Kidney (tissue), 14 donors: Measurements from ENCODE around the gene ARMC12. TPM values are rescaled to one million over a fixed set of nuclear protein-coding genes. Genes with fewer than 3 reads are reported as not detected.

Experiments
- DNase-seq, 5 donors: peaks; one replicate each; pipeline ENCODE4 v3.0.0-alpha.2; 2013 to 2020
- FAIRE-seq: peaks from 2 replicates; lab custom pipeline; 2012; peaks lifted over from hg19 to GRCh38; lab: Jason Lieb, UNC
- H3K27ac ChIP-seq, 2 donors: one replicate each; pipeline ENCODE4 v1.7.0; 2013; ENCODE audit warnings: low read depth in 2 of 2, low read length in 2 of 2, inconsistent platforms in 1 of 2
- H3K27me3 ChIP-seq: one replicate; pipeline ENCODE4 v1.7.1; 2013; ENCODE audit warnings: low read length, inconsistent platforms; ENCODE audit not compliant: control insufficient read depth, insufficient read depth
- H3K36me3 ChIP-seq, 3 donors: one replicate each; pipeline versions ENCODE4 v1.7.0 to v1.7.1; 2013; ENCODE audit warnings: low read length in 3 of 3, control low read depth in 1 of 3, inconsistent platforms in 1 of 3; ENCODE audit not compliant: insufficient read depth in 3 of 3, control insufficient read depth in 2 of 3
- H3K4me1 ChIP-seq, 3 donors: one replicate each; pipeline versions ENCODE4 v1.7.0 to v1.7.1; 2013; ENCODE audit warnings: low read length in 3 of 3, inconsistent platforms in 1 of 3, low read depth in 1 of 3; ENCODE audit not compliant: control insufficient read depth in 2 of 3, insufficient read depth in 2 of 3
- H3K4me3 ChIP-seq, 3 donors: one replicate each; pipeline versions ENCODE4 v1.7.0 to v1.8.1; 2013; ENCODE audit warnings: low read length in 3 of 3, control low read depth in 1 of 3, inconsistent platforms in 1 of 3
- H3K9ac ChIP-seq, 3 donors: one replicate each; pipeline versions ENCODE4 v1.7.0 to v1.7.1; 2013; ENCODE audit warnings: low read length in 3 of 3, control low read depth in 1 of 3, inconsistent platforms in 1 of 3
- H3K9me3 ChIP-seq, 3 donors: one replicate each; pipeline versions ENCODE4 v1.7.0 to v1.7.1; 2013; ENCODE audit warnings: low read length in 3 of 3, control low read depth in 1 of 3, inconsistent platforms in 1 of 3; ENCODE audit not compliant: control insufficient read depth in 2 of 3, insufficient read depth in 1 of 3
- intact Hi-C: fragments of 100-400 bp; cut with DNase I; formaldehyde crosslinking; loops from one replicate; pipeline ENCODE4 v1.11.1; 2022
- polyA plus RNA-seq: library from polyadenylated mRNA; stranded (reverse); fragments of 350-450 nt; fragmentation: Illumina TruSeq; extraction: RNeasy Lipid Tissue Mini Kit (QIAGEN cat#74804); gene quantifications from one replicate; pipeline ENCODE4 v1.2.3, GENCODE V29; 2014; ENCODE audit warnings: low read depth, low replicate concordance; ENCODE audit not compliant: insufficient read depth
- total RNA-seq: library from RNA; stranded (reverse); fragmentation: NEBNext Ultra II Directional; extraction: Animal tissue kit (Norgen Biotek cat#: 25700); gene quantifications from one replicate; pipeline ENCODE4 v1.2.1, GENCODE V29; 2021
- TF ChIP-seq, protein P1 (sequence below): IDR thresholded peaks from 3 replicates; pipeline ENCODE4 v1.5.1; 2012; ENCODE audit warnings: mild to moderate bottlenecking, moderate library complexity, borderline replicate concordance; ENCODE audit not compliant: insufficient read depth; ENCODE audit errors: extremely low read depth
- donor health status: control.
- donor health status: control.
- donor health status: control.
- donor health status: control.
- donor health status: control.
- donor health status: DM: yes; HTN: yes; CAD: no.
- donor health status: Normal renal cell carcinoma (clear cell type).

Gene ARMC12
- total and polyA plus RNA-seq, 2 donors from 2014 or later: 0.47 to 0.69 TPM

DNA sequence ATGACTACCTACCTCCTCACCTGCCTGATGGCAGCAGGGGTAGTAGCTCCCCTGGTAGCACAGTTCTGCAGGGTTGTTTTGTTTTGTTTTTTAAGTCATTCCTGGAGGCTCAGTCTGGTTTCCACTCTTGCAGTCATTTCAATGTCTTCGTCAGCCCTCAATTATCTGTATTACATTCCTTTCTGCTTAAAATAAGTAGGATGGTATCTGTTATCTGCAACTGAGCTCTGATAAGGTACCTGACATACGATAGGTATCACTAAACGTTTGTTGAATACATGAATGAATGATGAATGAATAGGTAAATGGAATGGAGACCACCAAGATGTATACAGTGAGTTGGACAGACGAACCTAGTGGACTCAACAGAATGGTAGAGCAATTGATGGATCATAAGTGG is 32.4 kb downstream of the ARMC12 start:
- no peaks in the 10 kb centered on the region for H3K36me3 ChIP-seq
- intact Hi-C loops: no loop called here
- H3K4me1 ChIP-seq: no peaks in the 10 kb centered on the region
- peaks cover 2% of the 10 kb centered on the region for H3K27me3 ChIP-seq
- TF ChIP-seq, protein P1, sequence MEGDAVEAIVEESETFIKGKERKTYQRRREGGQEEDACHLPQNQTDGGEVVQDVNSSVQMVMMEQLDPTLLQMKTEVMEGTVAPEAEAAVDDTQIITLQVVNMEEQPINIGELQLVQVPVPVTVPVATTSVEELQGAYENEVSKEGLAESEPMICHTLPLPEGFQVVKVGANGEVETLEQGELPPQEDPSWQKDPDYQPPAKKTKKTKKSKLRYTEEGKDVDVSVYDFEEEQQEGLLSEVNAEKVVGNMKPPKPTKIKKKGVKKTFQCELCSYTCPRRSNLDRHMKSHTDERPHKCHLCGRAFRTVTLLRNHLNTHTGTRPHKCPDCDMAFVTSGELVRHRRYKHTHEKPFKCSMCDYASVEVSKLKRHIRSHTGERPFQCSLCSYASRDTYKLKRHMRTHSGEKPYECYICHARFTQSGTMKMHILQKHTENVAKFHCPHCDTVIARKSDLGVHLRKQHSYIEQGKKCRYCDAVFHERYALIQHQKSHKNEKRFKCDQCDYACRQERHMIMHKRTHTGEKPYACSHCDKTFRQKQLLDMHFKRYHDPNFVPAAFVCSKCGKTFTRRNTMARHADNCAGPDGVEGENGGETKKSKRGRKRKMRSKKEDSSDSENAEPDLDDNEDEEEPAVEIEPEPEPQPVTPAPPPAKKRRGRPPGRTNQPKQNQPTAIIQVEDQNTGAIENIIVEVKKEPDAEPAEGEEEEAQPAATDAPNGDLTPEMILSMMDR: no peak
- FAIRE-seq (no peak), DNase-seq (no peak)
- no peak overlapping the region for H3K27ac ChIP-seq
- no peak overlapping the region for H3K9ac ChIP-seq
- H3K9me3 ChIP-seq: no peaks in the 10 kb centered on the region
- H3K4me3 ChIP-seq: no peak overlapping the region

DNA sequence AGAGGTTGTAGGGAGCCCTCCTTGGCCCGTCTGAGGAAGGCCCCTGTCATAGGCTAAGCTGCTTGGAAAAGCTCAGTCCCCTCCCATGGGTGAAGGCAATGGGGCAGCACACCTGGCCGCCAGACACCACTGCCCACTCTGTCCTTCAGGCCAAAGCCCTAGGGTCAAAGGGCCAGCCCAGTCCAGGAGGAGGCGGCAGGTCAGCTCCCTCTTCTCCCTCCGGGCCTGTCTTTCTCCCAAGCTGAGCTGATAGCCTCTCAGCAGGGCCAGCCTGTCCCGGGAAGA is 34.5 kb downstream of the ARMC12 start:
- FAIRE-seq: no peak
- DNase-seq: no peak
- Histone ChIP-seq H3K4me1 (no peaks in the 10 kb centered on the region), H3K9ac (no peak overlapping the region), H3K27ac (no peak overlapping the region), H3K36me3 (no peaks in the 10 kb centered on the region), H3K4me3 (no peak overlapping the region), H3K27me3 (no peaks in the 10 kb centered on the region), H3K9me3 (no peaks in the 10 kb centered on the region)
- TF ChIP-seq, protein P1: no peak
- intact Hi-C loops: no loop called here

DNA sequence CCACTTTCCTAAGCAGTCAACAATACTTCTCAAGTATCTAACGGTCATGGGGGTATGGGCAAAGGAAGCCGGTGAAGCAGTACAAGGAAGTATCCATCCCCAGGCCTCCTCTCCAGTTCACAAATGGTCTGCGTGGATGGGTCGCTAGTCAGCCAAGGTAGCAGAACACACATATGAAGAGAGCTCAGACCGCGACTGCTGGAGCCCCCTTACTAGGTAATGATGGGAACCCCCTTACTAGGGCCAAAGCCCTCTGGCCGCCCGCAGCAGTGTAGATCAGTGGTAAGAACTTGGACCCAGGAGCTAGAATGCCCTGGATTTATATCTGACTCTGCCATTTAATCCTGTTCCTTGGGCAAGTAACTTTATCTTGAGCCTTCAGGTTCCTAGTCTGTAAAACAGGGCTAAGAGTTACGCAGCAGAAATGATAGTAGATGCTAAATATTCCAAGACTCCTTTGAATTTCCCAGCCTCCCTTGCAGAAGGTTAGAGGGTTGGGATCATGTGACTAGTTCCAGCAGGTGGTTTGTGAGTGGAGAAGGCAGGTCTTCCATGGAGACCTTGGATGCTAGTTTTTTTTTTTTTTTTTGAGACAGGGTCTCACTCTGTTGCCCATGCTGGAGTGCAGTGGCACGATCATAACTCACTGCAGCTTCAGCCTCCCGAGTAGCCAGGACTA is 37.4 kb downstream of the ARMC12 start:
- H3K27ac ChIP-seq: no peak overlapping the region
- H3K4me3 ChIP-seq: no peak overlapping the region
- intact Hi-C loops: no loop called here
- H3K36me3 ChIP-seq: no peaks in the 10 kb centered on the region
- H3K9me3 ChIP-seq: no peaks in the 10 kb centered on the region
- TF ChIP-seq, protein P1: no peak
- no peaks in the 10 kb centered on the region for H3K4me1 ChIP-seq
- no peak for FAIRE-seq
- no peak overlapping the region for H3K9ac ChIP-seq
- DNase-seq: no peak
- no peaks in the 10 kb centered on the region for H3K27me3 ChIP-seq

DNA sequence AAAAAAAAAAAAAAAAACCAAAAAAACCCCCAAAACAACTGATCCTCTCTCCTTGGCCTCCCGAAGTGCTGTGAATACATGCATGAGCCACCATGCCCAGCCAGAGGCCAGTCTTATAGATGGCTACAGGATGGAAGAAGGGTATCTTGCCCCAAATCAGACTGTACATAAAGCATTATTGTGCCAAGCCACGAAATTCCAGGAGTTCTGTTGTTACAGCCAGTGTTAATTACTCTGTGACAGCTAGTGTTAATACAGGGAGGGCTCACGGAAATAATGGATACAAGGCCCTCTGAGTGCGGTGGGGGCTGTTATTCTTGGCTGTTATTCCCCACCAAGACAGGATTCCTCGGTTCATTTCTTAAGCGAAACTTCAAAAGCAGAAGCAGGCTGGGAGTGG is 38.2 kb downstream of the ARMC12 start:
- Histone ChIP-seq H3K27me3 (no peaks in the 10 kb centered on the region), H3K4me3 (no peak overlapping the region), H3K9ac (no peak overlapping the region), H3K36me3 (no peaks in the 10 kb centered on the region), H3K4me1 (no peaks in the 10 kb centered on the region), H3K9me3 (no peaks in the 10 kb centered on the region), H3K27ac (no peak overlapping the region)
- TF ChIP-seq, protein P1: no peak
- intact Hi-C loops: no loop called here
- FAIRE-seq (no peak), DNase-seq (no peak)
